ENCODE results near the gene CFAP73.

GRCh38 chr12:113136990-113137511, 12.5 kb upstream of the CFAP73 start:
- TF ChIP-seq CTCF (IDR thresholded peaks at IDR 0.05 in 4 of 5, conservative IDR thresholded peaks at IDR 0.05 in 1 of 5) = no peak
- no peak for TF ChIP-seq POLR2A (IDR thresholded peaks at IDR 0.05)
